Ovary (tissue), 9 donors: ENCODE data around the gene CDK6. TPM values are rescaled to one million over a fixed set of nuclear protein-coding genes. Genes with fewer than 3 reads are reported as not detected.

ENCODE experiments used
- DNase-seq, 5 donors: peaks; one replicate each; pipeline ENCODE4 v3.0.0-alpha.2; 2019 to 2020
- H3K27ac ChIP-seq, 2 donors: fragments of 200-600 bp; one replicate each; pipeline versions ENCODE4 v1.5.1 to v1.8.0; 2019 to 2022
- H3K27me3 ChIP-seq: fragments of 200-600 bp; one replicate; pipeline ENCODE4 v1.8.0; 2022
- H3K36me3 ChIP-seq: fragments of 200-600 bp; sonication (generic); one replicate; pipeline ENCODE4 v1.5.1; 2019
- H3K4me1 ChIP-seq: one replicate; pipeline ENCODE4 v1.8.1; 2013; ENCODE audit warnings: mild to moderate bottlenecking, moderate library complexity; ENCODE audit not compliant: insufficient read depth
- H3K4me3 ChIP-seq: fragments of 200-600 bp; sonication (generic); one replicate; pipeline ENCODE4 v1.5.1; 2017
- H3K9me3 ChIP-seq, 2 donors: fragments of 200-600 bp in 1 of 2; sonication (generic) in 1 of 2; one replicate each; pipeline versions ENCODE4 v1.5.1 to v1.8.1; 2013 to 2019; ENCODE audit warnings: mild to moderate bottlenecking in 1 of 2, moderate library complexity in 1 of 2
- CTCF ChIP-seq, 3 donors: fragments of 450-650 bp in 2 of 3; fragments of 200-600 bp in 1 of 3; IDR thresholded peaks; one replicate each; pipeline versions ENCODE4 v1.5.1 to v1.8.0; 2016 to 2022; ENCODE audit warnings: antibody characterized with exemption in 3 of 3, mild to moderate bottlenecking in 1 of 3
- EP300 ChIP-seq: sonication (generic); formaldehyde crosslinking; IDR thresholded peaks from one replicate; pipeline ENCODE4 v1.6.1; 2017; ENCODE audit warnings: antibody characterized with exemption
- POLR2A ChIP-seq: fragments of 450-650 bp; IDR thresholded peaks from one replicate; pipeline ENCODE4 v1.6.1; 2017; ENCODE audit warnings: antibody characterized with exemption, mild to moderate bottlenecking, moderate library complexity
- WGBS, 3 donors: extraction: QIAGEN DNeasy Blood & Tissue Kit in 1 of 3; methylation state at CpG; one replicate each; pipeline versions ENCODE4 v1.1.5 to v1.1.7; 2013 to 2017; 5-methylcytosine and 5-hydroxymethylcytosine counted together
- intact Hi-C, 4 donors: fragments of 100-400 bp; cut with DNase I; formaldehyde crosslinking; loops; one replicate each; pipeline versions ENCODE4 v1.11.0 to v1.15.1; 2022 to 2023
- polyA plus RNA-seq, 2 donors: library from polyadenylated mRNA; stranded (reverse); fragments of 200-250 nt in 1 of 2; fragments of 350-450 nt in 1 of 2; fragmentation: Illumina TruSeq in 1 of 2; extraction: RNeasy Lipid Tissue Mini Kit (QIAGEN cat#74804) in 1 of 2; gene quantifications; one replicate each; pipeline ENCODE4 v1.2.3, GENCODE V29; 2013 to 2014
- total RNA-seq, 7 donors: library from RNA; depleted of rRNA in 2 of 7; stranded (reverse); fragments of >200 nt in 2 of 7; fragmentation: NEBNext Ultra II Directional in 3 of 7; extraction: Animal tissue kit (Norgen Biotek cat#: 25700) in 3 of 7; gene quantifications; one replicate each; pipeline versions ENCODE4 v1.1.0 to v1.2.4, GENCODE V29; 2016 to 2023
- donor health status: DM: no; HTN: no; CAD: no; lungs with moderate emphysema.
- donor health status: DM: no; HTN: no; CAD: no.
- donor health status: Bipolar disorder and iron deficiency.
- donor health status: DM: yes; HTN: yes; CAD: no.
- donor health status: DM: no; HTN: no; CAD: no.
- donor health status: DM: yes; HTN: yes; CAD: no.

The CDK6 gene
- total and polyA plus RNA-seq, 9 donors = 1.8 to 20.4 (median 11.2) TPM

- Histone ChIP-seq H3K4me1 (peaks cover 3% of the 10 kb centered on the region), H3K27me3 (no peaks in the 10 kb centered on the region), H3K9me3 (no peaks in the 10 kb centered on the region), H3K4me3 (no peak overlapping the region), H3K36me3 (no peaks in the 10 kb centered on the region), H3K27ac (no peak overlapping the region)
- intact Hi-C loops = no loop called here
- WGBS, 3 donors = 57 to 63% (median 58%) methylated on average over 5 of the region's 5 CpGs
- TF ChIP-seq CTCF (IDR thresholded peaks at IDR 0.05) (no peak), EP300 (no peak), POLR2A (no peak)
- peak in 2 of 5 donors; percentile 28 to 53 for DNase-seq
These were observed 57.4 kb downstream of the CDK6 start for GRCh38 chr7:92778972-92779371.

- TF ChIP-seq POLR2A (no peak), CTCF (IDR thresholded peaks at IDR 0.05) (no peak), EP300 (no peak)
- WGBS, 3 donors = 68 to 94% (median 75%) methylated on average over 1 of the region's 1 CpG
- DNase-seq = no peak
- Histone ChIP-seq H3K27ac (no peak overlapping the region), H3K36me3 (no peaks in the 10 kb centered on the region), H3K27me3 (no peaks in the 10 kb centered on the region), H3K4me1 (peaks cover 3% of the 10 kb centered on the region), H3K4me3 (no peak overlapping the region), H3K9me3 (no peaks in the 10 kb centered on the region)
- intact Hi-C loops = no loop called here
These were observed 58.4 kb downstream of the CDK6 start for GRCh38 chr7:92777993-92778392.

GRCh38 chr7:92773808-92774207 lies 62.6 kb downstream of the CDK6 start:
- no peaks in the 10 kb centered on the region for H3K36me3 ChIP-seq

DNA sequence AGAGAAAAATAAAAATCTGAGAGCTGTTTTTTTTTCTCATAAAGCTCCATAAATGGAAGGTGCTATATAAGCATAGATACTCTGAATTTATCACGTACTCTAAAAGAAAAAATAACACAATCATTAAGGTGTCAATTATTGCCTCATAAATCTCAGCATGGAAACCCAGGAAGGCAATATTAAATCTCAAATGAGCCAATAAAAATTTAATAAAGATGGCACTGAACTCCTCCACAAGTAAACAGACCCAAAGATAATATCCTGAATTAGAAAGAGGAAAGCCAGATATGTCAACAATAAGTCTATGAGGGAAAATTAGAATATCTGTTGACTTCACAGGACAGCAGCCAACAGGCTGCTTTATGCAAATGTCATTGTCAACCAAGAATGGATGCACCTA lies 66.5 kb downstream of the CDK6 start:
- H3K9me3 ChIP-seq = no peaks in the 10 kb centered on the region
- no peak for TF ChIP-seq CTCF (IDR thresholded peaks at IDR 0.05)
- no peak for TF ChIP-seq POLR2A
- H3K36me3 ChIP-seq = no peaks in the 10 kb centered on the region
- no peaks in the 10 kb centered on the region for H3K4me1 ChIP-seq
- no peak overlapping the region for H3K4me3 ChIP-seq
- H3K27ac ChIP-seq = no peak overlapping the region
- no peak for DNase-seq
- no peaks in the 10 kb centered on the region for H3K27me3 ChIP-seq
- intact Hi-C loops = no loop called here
- WGBS, 3 donors = 88 to 96% (median 90%) methylated on average over 1 of the region's 1 CpG

More at GRCh38 chr7:92773808-92774207, 62.6 kb downstream of the CDK6 start:
- TF ChIP-seq EP300 (no peak), CTCF (IDR thresholded peaks at IDR 0.05) (no peak), POLR2A (no peak)
- Histone ChIP-seq H3K27me3 (no peaks in the 10 kb centered on the region), H3K4me3 (no peak overlapping the region), H3K27ac (no peak overlapping the region), H3K4me1 (no peaks in the 10 kb centered on the region), H3K9me3 (no peaks in the 10 kb centered on the region)
- intact Hi-C loops = no loop called here
- 71 to 77% (median 71%) methylated on average over 4 of the region's 4 CpGs for WGBS, 3 donors
- no peak for DNase-seq

DNA sequence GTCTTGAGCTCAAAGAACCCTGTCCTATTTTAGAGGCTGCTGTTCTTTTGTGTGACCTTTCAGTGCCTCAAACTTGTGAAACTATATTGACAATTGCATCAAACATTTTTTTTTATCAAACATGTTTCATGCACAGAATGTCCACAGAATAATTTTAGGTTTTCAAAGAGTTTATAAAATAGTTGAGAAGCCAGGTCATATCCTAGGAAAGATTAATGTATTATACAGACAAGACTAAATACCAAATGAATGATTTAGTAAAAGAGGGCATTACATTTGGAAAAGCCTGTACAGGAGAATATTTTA lies 67.0 kb downstream of the CDK6 start:
- no peak for DNase-seq
- intact Hi-C loops = no loop called here
- Histone ChIP-seq H3K4me3 (no peak overlapping the region), H3K36me3 (no peaks in the 10 kb centered on the region), H3K9me3 (no peaks in the 10 kb centered on the region), H3K27me3 (no peaks in the 10 kb centered on the region), H3K27ac (no peak overlapping the region), H3K4me1 (no peaks in the 10 kb centered on the region)
- TF ChIP-seq POLR2A (no peak), EP300 (no peak), CTCF (IDR thresholded peaks at IDR 0.05) (no peak)
